ENCODE results near the gene ARID3A. TPM values are rescaled to one million over a fixed set of nuclear protein-coding genes. Genes with fewer than 3 reads are reported as not detected.

Gene ARID3A
- total and polyA plus RNA-seq, 7 experiments from 2014 or later, result 0.57 to 33.1 (median 8.6) TPM

DNA sequence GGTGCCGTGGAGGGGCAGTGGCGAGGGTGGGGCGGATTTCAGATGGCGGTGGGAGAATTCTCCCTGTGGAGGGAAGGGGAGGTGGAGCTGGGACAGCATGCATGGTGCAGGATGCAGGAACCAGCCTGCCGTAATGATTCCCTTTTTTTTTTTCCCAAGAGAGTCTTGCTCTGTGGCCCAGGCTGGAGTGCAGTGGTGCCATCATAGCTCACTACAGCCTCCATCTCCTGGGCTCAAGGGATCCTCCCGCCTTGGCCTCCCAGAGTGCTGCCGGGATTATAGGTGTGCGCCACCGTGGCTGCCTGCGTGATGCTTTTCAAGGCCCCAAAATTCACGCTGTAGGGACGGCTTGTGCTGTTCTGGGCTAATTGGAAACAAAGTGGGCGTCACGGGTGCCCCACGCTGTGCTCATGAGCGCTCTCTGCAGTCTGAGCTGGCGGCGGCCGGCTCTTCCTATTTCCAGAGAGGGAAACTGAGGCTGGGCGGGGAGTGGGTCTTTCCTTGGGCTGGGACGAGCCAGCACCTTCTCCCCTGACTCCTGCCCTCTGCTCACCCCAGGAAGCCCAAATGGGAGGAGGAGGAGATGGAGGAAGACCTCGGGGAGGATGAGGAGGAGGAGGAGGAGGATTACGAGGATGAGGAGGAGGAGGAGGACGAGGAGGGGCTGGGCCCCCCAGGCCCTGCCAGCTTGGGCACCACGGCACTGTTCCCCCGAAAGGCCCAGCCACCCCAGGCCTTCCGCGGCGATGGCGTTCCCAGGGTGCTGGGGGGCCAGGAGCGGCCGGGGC, 6.2 kb downstream of the ARID3A start:
- H3K4me1 ChIP-seq (ENCODE audit: control insufficient read depth in 2 of 2, insufficient read depth in 2 of 2, low read length in 2 of 2), result peaks cover 4 to 20% of the 10 kb centered on the region in 2 donors
- no peaks in the 10 kb centered on the region for H3K9me3 Mint-ChIP-seq
- POLR2A ChIA-PET, result interaction anchor here (0.8 to 1.1 kb wide), 6 partner anchors 9 to 338 kb away, joined by 3 to 4 read pairs (median 3); no protein-coding TSS in a partner anchor

GRCh38 chr19:932648-933552, 7.1 kb downstream of the ARID3A start:
- DNase-seq, result peak in 5 of 9 donors; percentile 26 to 54 (median 47)
- Mint-ChIP-seq H3K9me3 (peaks cover 0 to 3% (median 0%) of the 10 kb centered on the region in 11 donors), H3K4me3 (peak overlapping the region; percentile 57 to 86 (median 80)), H3K27me3 (no peaks in the 10 kb centered on the region), H3K4me1 (peaks cover 5 to 24% (median 19%) of the 10 kb centered on the region in 7 donors), H3K27ac (peak overlapping the region in 7 of 9 donors; percentile 65 to 89 (median 81)), H3K36me3 (peaks cover 0 to 8% (median 4%) of the 10 kb centered on the region in 5 donors)
- intact Hi-C loops (cut with micrococcal nuclease), result loop anchor here in 1 of 2 donors (1.0 kb wide), 1 partner anchor 7 kb away; no protein-coding TSS in a partner anchor
- CTCF ChIA-PET, result interaction anchor here (0.7 to 1.9 kb wide), 6 partner anchors 10 to 69 kb away, joined by 3 to 7 read pairs (median 4); partner anchors contain the start of gene WDR18
- no peaks in the 10 kb centered on the region for H3K9me3 ChIP-seq (ENCODE audit: control insufficient read depth in 2 of 3, low read length in 3 of 3)
- no peaks in the 10 kb centered on the region for H3K27me3 ChIP-seq (ENCODE audit: control insufficient read depth in 2 of 2, insufficient read depth in 2 of 2, low read length in 2 of 2)
- POLR2A ChIA-PET, result interaction anchor here (0.6 to 1.1 kb wide), 7 partner anchors 21 to 337 kb away, joined by 3 to 4 read pairs (median 3); no protein-coding TSS in a partner anchor
- H3K36me3 ChIP-seq (ENCODE audit: control insufficient read depth in 2 of 3, insufficient read depth in 3 of 3, low read length in 3 of 3), result no peaks in the 10 kb centered on the region
- peaks cover 4 to 24% of the 10 kb centered on the region in 2 donors for H3K4me1 ChIP-seq (ENCODE audit: control insufficient read depth in 2 of 2, insufficient read depth in 2 of 2, low read length in 2 of 2)
- H3K27ac ChIP-seq (ENCODE audit: low read depth, low read length), result peak overlapping the region; percentile 12
- peak; percentile 69 for ATAC-seq
- H3K4me3 ChIP-seq (ENCODE audit: low read length), result peak overlapping the region; percentile 27

More for the DNA sequence above, 6.2 kb downstream of the ARID3A start:
- Mint-ChIP-seq H3K4me1 (peaks cover under 1 to 16% (median 14%) of the 10 kb centered on the region in 7 donors), H3K4me3 (peak overlapping the region in 8 of 10 donors; percentile 16 to 84 (median 52)), H3K27me3 (no peaks in the 10 kb centered on the region), H3K27ac (peak overlapping the region in 2 of 9 donors; percentile 21 to 46), H3K36me3 (peaks cover 0 to 4% (median 0%) of the 10 kb centered on the region in 5 donors)
- H3K4me3 ChIP-seq (ENCODE audit: low read length), result peak overlapping the region; percentile 27
- H3K27me3 ChIP-seq (ENCODE audit: control insufficient read depth in 2 of 2, insufficient read depth in 2 of 2, low read length in 2 of 2), result no peaks in the 10 kb centered on the region
- DNase-seq (no peak), ATAC-seq (no peak)
- H3K36me3 ChIP-seq (ENCODE audit: control insufficient read depth in 2 of 3, insufficient read depth in 3 of 3, low read length in 3 of 3), result no peaks in the 10 kb centered on the region
- H3K9me3 ChIP-seq (ENCODE audit: control insufficient read depth in 2 of 3, low read length in 3 of 3), result no peaks in the 10 kb centered on the region
- CTCF ChIA-PET, result interaction anchor here (0.7 to 1.9 kb wide), 4 partner anchors 9 to 68 kb away, joined by 3 to 7 read pairs (median 4); partner anchors contain the start of gene WDR18
- intact Hi-C loops (cut with micrococcal nuclease), result loop anchor here in 1 of 2 donors (1.0 kb wide), 1 partner anchor 8 kb away; no protein-coding TSS in a partner anchor
- H3K27ac ChIP-seq (ENCODE audit: low read depth, low read length), result peak overlapping the region; percentile 12

GRCh38 chr19:933553-933882, 7.7 kb downstream of the ARID3A start:
- Mint-ChIP-seq H3K4me1 (peaks cover 9 to 30% (median 22%) of the 10 kb centered on the region in 7 donors), H3K36me3 (peaks cover 0 to 11% (median 4%) of the 10 kb centered on the region in 5 donors), H3K9me3 (peaks cover 0 to 3% (median 0%) of the 10 kb centered on the region in 11 donors), H3K27me3 (no peaks in the 10 kb centered on the region), H3K4me3 (peak overlapping the region in 3 of 10 donors; percentile 13 to 84 (median 61)), H3K27ac (no peak overlapping the region)
- no peak overlapping the region for H3K27ac ChIP-seq (ENCODE audit: low read depth, low read length)
- H3K4me3 ChIP-seq (ENCODE audit: low read length), result no peak overlapping the region
- H3K27me3 ChIP-seq (ENCODE audit: control insufficient read depth in 2 of 2, insufficient read depth in 2 of 2, low read length in 2 of 2), result no peaks in the 10 kb centered on the region
- peaks cover 4 to 24% of the 10 kb centered on the region in 2 donors for H3K4me1 ChIP-seq (ENCODE audit: control insufficient read depth in 2 of 2, insufficient read depth in 2 of 2, low read length in 2 of 2)
- intact Hi-C loops (cut with micrococcal nuclease), result no loop called here
- H3K36me3 ChIP-seq (ENCODE audit: control insufficient read depth in 2 of 3, insufficient read depth in 3 of 3, low read length in 3 of 3), result no peaks in the 10 kb centered on the region
- no peaks in the 10 kb centered on the region for H3K9me3 ChIP-seq (ENCODE audit: control insufficient read depth in 2 of 3, low read length in 3 of 3)
- no peak for ATAC-seq
- ChIA-PET CTCF (interaction anchor here (1.2 to 1.9 kb wide), 3 partner anchors 9 to 49 kb away, joined by 3 to 7 read pairs (median 4); no protein-coding TSS in a partner anchor), POLR2A (no interaction called here)
- DNase-seq, result no peak

- Histone ChIP-seq H3K36me3 (ENCODE audit: control insufficient read depth in 2 of 3, insufficient read depth in 3 of 3, low read length in 3 of 3) (no peaks in the 10 kb centered on the region), H3K4me1 (ENCODE audit: control insufficient read depth in 2 of 2, insufficient read depth in 2 of 2, low read length in 2 of 2) (peaks cover 4 to 24% of the 10 kb centered on the region in 2 donors), H3K27ac (ENCODE audit: low read depth, low read length) (no peak overlapping the region), H3K27me3 (ENCODE audit: control insufficient read depth in 2 of 2, insufficient read depth in 2 of 2, low read length in 2 of 2) (no peaks in the 10 kb centered on the region), H3K9me3 (ENCODE audit: control insufficient read depth in 2 of 3, low read length in 3 of 3) (no peaks in the 10 kb centered on the region), H3K4me3 (ENCODE audit: low read length) (no peak overlapping the region)
- ATAC-seq (no peak), DNase-seq (no peak)
- Mint-ChIP-seq H3K36me3 (peaks cover 0 to 13% (median 4%) of the 10 kb centered on the region in 5 donors), H3K4me1 (peaks cover 9 to 31% (median 22%) of the 10 kb centered on the region in 7 donors), H3K9me3 (peaks cover 0 to 3% (median 0%) of the 10 kb centered on the region in 11 donors), H3K27ac (no peak overlapping the region), H3K27me3 (no peaks in the 10 kb centered on the region), H3K4me3 (no peak overlapping the region)
- intact Hi-C loops (cut with micrococcal nuclease), result no loop called here
- POLR2A ChIA-PET, result no interaction called here
- CTCF ChIA-PET, result interaction anchor here (0.7 to 1.9 kb wide), 3 partner anchors 11 to 187 kb away, joined by 3 to 7 read pairs (median 4); no protein-coding TSS in a partner anchor
Observed at GRCh38 chr19:934197-934840, 8.5 kb downstream of the ARID3A start.

- ATAC-seq, result peak; percentile 66
- CTCF ChIA-PET, result interaction anchor here (0.5 to 0.7 kb wide), 2 partner anchors 13 to 187 kb away, joined by 3 read pairs; no protein-coding TSS in a partner anchor
- peaks cover 0 to 2% (median 0%) of the 10 kb centered on the region in 5 donors for H3K27me3 Mint-ChIP-seq
Observed at GRCh38 chr19:934865-935479, 9.1 kb downstream of the ARID3A start.

More at GRCh38 chr19:934865-935479, 9.1 kb downstream of the ARID3A start:
- Histone ChIP-seq H3K4me1 (ENCODE audit: control insufficient read depth in 2 of 2, insufficient read depth in 2 of 2, low read length in 2 of 2) (peaks cover 4 to 24% of the 10 kb centered on the region in 2 donors), H3K4me3 (ENCODE audit: low read length) (no peak overlapping the region), H3K27me3 (ENCODE audit: control insufficient read depth in 2 of 2, insufficient read depth in 2 of 2, low read length in 2 of 2) (no peaks in the 10 kb centered on the region), H3K27ac (ENCODE audit: low read depth, low read length) (no peak overlapping the region), H3K36me3 (ENCODE audit: control insufficient read depth in 2 of 3, insufficient read depth in 3 of 3, low read length in 3 of 3) (no peaks in the 10 kb centered on the region), H3K9me3 (ENCODE audit: control insufficient read depth in 2 of 3, low read length in 3 of 3) (no peaks in the 10 kb centered on the region)
- Mint-ChIP-seq H3K27ac (no peak overlapping the region), H3K4me3 (no peak overlapping the region), H3K4me1 (peaks cover 10 to 38% (median 22%) of the 10 kb centered on the region in 7 donors), H3K36me3 (peaks cover 0 to 16% (median 4%) of the 10 kb centered on the region in 5 donors), H3K9me3 (peaks cover 0 to 3% (median 0%) of the 10 kb centered on the region in 11 donors)
- DNase-seq, result no peak
- POLR2A ChIA-PET, result no interaction called here
- intact Hi-C loops (cut with micrococcal nuclease), result no loop called here
